Esophagus muscularis mucosa (tissue), 3 donors: Measurements from ENCODE around the gene ITLN2.

Experiments
- POLR2A ChIP-seq: fragments of 450-650 bp; IDR thresholded peaks from one replicate; pipeline ENCODE4 v1.6.1; 2017; ENCODE audit warnings: antibody characterized with exemption, moderate library complexity, mild to moderate bottlenecking, low read depth
- POLR2AphosphoS5 ChIP-seq, 2 donors: sonication (generic); formaldehyde crosslinking; IDR thresholded peaks; one replicate each; pipeline ENCODE4 v1.6.1; 2017; ENCODE audit warnings: antibody characterized with exemption in 2 of 2
- TF ChIP-seq, protein P1 (sequence below), 3 experiments: fragments of 200-600 bp in 2 of 3; fragments of 450-650 bp in 1 of 3; sonication (generic) in 2 of 3; IDR thresholded peaks; one replicate each; pipeline ENCODE4 v1.5.1; 2017 to 2019; ENCODE audit warnings: antibody characterized with exemption in 3 of 3, mild to moderate bottlenecking in 2 of 3, moderate library complexity in 1 of 3

DNA sequence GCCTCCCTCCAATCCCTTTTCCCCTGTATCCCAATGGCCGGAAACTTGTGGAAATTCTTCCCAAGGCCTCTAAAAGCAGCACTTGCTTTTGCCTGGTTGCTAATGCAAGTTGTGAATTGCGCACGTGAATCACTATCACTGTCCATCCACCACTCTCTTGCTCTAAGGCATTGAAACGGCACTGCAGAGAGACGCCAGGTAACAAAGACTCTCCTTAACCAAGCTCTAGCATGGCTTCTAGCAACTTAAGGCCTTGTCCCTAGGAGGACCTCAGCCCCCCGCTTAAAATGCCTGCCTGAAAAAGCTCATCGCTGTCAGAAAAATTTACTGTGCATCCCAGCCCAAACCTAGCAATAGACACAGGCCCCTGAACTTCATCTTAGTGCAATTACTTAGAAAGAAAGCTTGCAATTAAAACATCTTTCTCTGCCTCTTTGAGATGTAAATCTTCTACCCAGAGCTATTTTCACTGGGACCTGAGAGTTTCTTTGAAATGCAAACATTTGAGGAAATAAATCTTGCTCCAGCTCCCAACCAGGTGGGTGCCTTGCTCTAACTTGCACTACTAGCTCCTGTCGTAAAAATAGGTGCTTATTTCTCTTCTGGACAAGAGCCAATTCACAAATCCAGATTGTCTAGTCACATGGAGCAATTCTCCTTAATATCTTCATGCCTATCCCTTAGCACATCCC is 32.9 kb upstream of the ITLN2 start:
- TF ChIP-seq, protein P1, sequence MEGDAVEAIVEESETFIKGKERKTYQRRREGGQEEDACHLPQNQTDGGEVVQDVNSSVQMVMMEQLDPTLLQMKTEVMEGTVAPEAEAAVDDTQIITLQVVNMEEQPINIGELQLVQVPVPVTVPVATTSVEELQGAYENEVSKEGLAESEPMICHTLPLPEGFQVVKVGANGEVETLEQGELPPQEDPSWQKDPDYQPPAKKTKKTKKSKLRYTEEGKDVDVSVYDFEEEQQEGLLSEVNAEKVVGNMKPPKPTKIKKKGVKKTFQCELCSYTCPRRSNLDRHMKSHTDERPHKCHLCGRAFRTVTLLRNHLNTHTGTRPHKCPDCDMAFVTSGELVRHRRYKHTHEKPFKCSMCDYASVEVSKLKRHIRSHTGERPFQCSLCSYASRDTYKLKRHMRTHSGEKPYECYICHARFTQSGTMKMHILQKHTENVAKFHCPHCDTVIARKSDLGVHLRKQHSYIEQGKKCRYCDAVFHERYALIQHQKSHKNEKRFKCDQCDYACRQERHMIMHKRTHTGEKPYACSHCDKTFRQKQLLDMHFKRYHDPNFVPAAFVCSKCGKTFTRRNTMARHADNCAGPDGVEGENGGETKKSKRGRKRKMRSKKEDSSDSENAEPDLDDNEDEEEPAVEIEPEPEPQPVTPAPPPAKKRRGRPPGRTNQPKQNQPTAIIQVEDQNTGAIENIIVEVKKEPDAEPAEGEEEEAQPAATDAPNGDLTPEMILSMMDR (IDR thresholded peaks at IDR 0.05), result no peak
- no peak for TF ChIP-seq POLR2A
- no peak for TF ChIP-seq POLR2AphosphoS5 (IDR thresholded peaks at IDR 0.05)
